NCI-H2196 treated with DMSO at 0.1 percent for 48 hours (cell line): ENCODE results near the gene IFNA17.
"Not testable (repeated sequence)": the region's sequence is repeated elsewhere in the genome, so short reads cannot be mapped to it uniquely, and the experiment has no call there.

ENCODE experiments used
- DNase-seq: peaks from one replicate; lab custom pipeline; 2025; ENCODE audit not compliant: unreplicated experiment; lab: John Stamatoyannopoulos, UW

The IFNA17 gene

GRCh38 chr9:21228122-21228521, at the start of gene IFNA17:
IFNA17 (minus strand) TSS chr9:21228222; CDS start chr9:21228173, 49 bp downstream.
- DNase-seq, result no peak

GRCh38 chr9:21268347-21268657, 40.3 kb upstream of the IFNA17 start:
- DNase-seq, result no peak

- no peak for DNase-seq
Observed at GRCh38 chr9:21267485-21268346, 39.7 kb upstream of the IFNA17 start.

- no peak for DNase-seq
Observed at GRCh38 chr9:21266733-21267484, 38.9 kb upstream of the IFNA17 start.

- DNase-seq, result no peak
Observed at GRCh38 chr9:21265421-21266189, 37.6 kb upstream of the IFNA17 start.

- DNase-seq, result no peak
Observed at GRCh38 chr9:21255538-21256212, 27.7 kb upstream of the IFNA17 start.

- DNase-seq, result no peak
Observed at GRCh38 chr9:21252721-21253547, 24.9 kb upstream of the IFNA17 start.

- DNase-seq, result no peak
Observed at GRCh38 chr9:21251638-21252037, 23.6 kb upstream of the IFNA17 start.

GRCh38 chr9:21251190-21251589, 23.2 kb upstream of the IFNA17 start:
- no peak for DNase-seq

- DNase-seq, result no peak
Observed at GRCh38 chr9:21244836-21245235, 16.8 kb upstream of the IFNA17 start.

GRCh38 chr9:21239911-21240310, 11.9 kb upstream of the IFNA17 start, which contains the start of gene IFNA14:
IFNA14 (minus strand) TSS chr9:21240005; CDS start chr9:21239935, 70 bp downstream.
- no peak for DNase-seq

GRCh38 chr9:21236360-21236714, 8.3 kb upstream of the IFNA17 start:
- not testable (repeated sequence) for DNase-seq

GRCh38 chr9:21235468-21236359, 7.7 kb upstream of the IFNA17 start:
- peak; percentile 2 for DNase-seq

- DNase-seq, result no peak
Observed at GRCh38 chr9:21234153-21234687, 6.2 kb upstream of the IFNA17 start.

- no peak for DNase-seq
Observed at GRCh38 chr9:21233258-21233657, 5.2 kb upstream of the IFNA17 start.

GRCh38 chr9:21217211-21217610, 10.8 kb downstream of the IFNA17 start, which contains the start of gene IFNA16:
IFNA16 (minus strand) TSS chr9:21217311; CDS start chr9:21217305, 6 bp downstream.
- not testable (repeated sequence) for DNase-seq

- not testable (repeated sequence) for DNase-seq
Observed at GRCh38 chr9:21213411-21214326, 14.4 kb downstream of the IFNA17 start.

GRCh38 chr9:21212160-21212559, 15.9 kb downstream of the IFNA17 start:
- DNase-seq, result not testable (repeated sequence)
